IMR-90 (cell line): Measurements from ENCODE around the gene SPPL2A. TPM values are rescaled to one million over a fixed set of nuclear protein-coding genes. Genes with fewer than 3 reads are reported as not detected.

Experiments
- ATAC-seq: fragments of 200-7000 bp; cut with Tn5 transposase; 2 replicates; pipeline ENCODE4 v1.9.1; 2020; ENCODE audit warnings: low read depth, mild to moderate bottlenecking, moderate library complexity
- BruUV-seq: library from RNA; stranded (reverse); fragments of 400-500 nt; replicated peaks from 2 replicates; lab custom pipeline; 2021; lab: Mats Ljungman, UMichigan
- CTCF ChIA-PET: fragments of 300-600 bp; formaldehyde crosslinking; extraction: SDS; loops from one replicate; lab custom pipeline; 2021; ENCODE audit warnings: antibody characterized with exemption; lab: Yijun Ruan, JAX
- POLR2A ChIA-PET: fragments of 300-600 bp; sonication (Branson Sonifier 250); formaldehyde crosslinking; loops from one replicate; lab custom pipeline; 2022; ENCODE audit warnings: antibody characterized with exemption; ENCODE audit not compliant: unreplicated experiment; lab: Charles Lee
- DNase-seq: peaks from one replicate; pipeline ENCODE4 v3.0.0; 2013
- H2AFZ ChIP-seq: replicated peaks from 2 replicates; pipeline ENCODE3; 2013; ENCODE audit warnings: low read length, mild to moderate bottlenecking; ENCODE audit not compliant: poor library complexity
- H2AK5ac ChIP-seq: 2 replicates; pipeline ENCODE4 v1.6.1; 2013; ENCODE audit warnings: low read depth, low read length, inconsistent platforms
- H2AK9ac ChIP-seq: replicated peaks from 2 replicates; pipeline ENCODE3; 2013; ENCODE audit warnings: mild to moderate bottlenecking, low read depth, low read length, moderate library complexity; ENCODE audit not compliant: poor library complexity
- H2BK120ac ChIP-seq: 2 replicates; pipeline ENCODE4 v1.6.1; 2013; ENCODE audit warnings: low read depth, low read length, inconsistent platforms
- H2BK15ac ChIP-seq: 3 replicates; pipeline ENCODE4 v1.6.1; 2013; ENCODE audit warnings: low read depth, low read length, inconsistent platforms
- H2BK20ac ChIP-seq: 2 replicates; pipeline ENCODE4 v1.6.1; 2013; ENCODE audit warnings: low read depth, mild to moderate bottlenecking, inconsistent platforms, low read length, moderate library complexity
- H2BK5ac ChIP-seq: 2 replicates; pipeline ENCODE4 v1.6.1; 2013; ENCODE audit warnings: mild to moderate bottlenecking, low read depth, low read length, inconsistent platforms; ENCODE audit not compliant: poor library complexity, severe bottlenecking
- H3K14ac ChIP-seq: replicated peaks from 2 replicates; pipeline ENCODE4 v1.6.1; 2013; ENCODE audit warnings: low read depth, low read length, inconsistent platforms
- H3K18ac ChIP-seq: 2 replicates; pipeline ENCODE4 v1.6.1; 2013; ENCODE audit warnings: low read depth, low read length, control low read depth
- H3K23ac ChIP-seq: 2 replicates; pipeline ENCODE4 v1.6.1; 2013; ENCODE audit warnings: low read depth, low read length, inconsistent platforms
- H3K27ac ChIP-seq: 2 replicates; pipeline ENCODE4 v1.5.1; 2013; ENCODE audit warnings: mild to moderate bottlenecking, control low read depth, low read length; ENCODE audit not compliant: insufficient read depth
- H3K27me3 ChIP-seq: 2 replicates; pipeline ENCODE4 v1.6.1; 2013; ENCODE audit warnings: low read length; ENCODE audit not compliant: control insufficient read depth, insufficient read depth
- H3K36me3 ChIP-seq: 2 replicates; pipeline ENCODE4 v1.6.1; 2013; ENCODE audit warnings: low read length, mixed read lengths; ENCODE audit not compliant: control insufficient read depth, insufficient read depth
- H3K4ac ChIP-seq: 2 replicates; pipeline ENCODE4 v1.6.1; 2013; ENCODE audit warnings: low read depth, low read length, inconsistent platforms
- H3K4me1 ChIP-seq: 2 replicates; pipeline ENCODE4 v1.6.1; 2013; ENCODE audit warnings: low read length, mixed read lengths; ENCODE audit not compliant: control insufficient read depth, insufficient read depth
- H3K4me2 ChIP-seq: 2 replicates; pipeline ENCODE4 v1.6.1; 2013; ENCODE audit warnings: low read depth, mild to moderate bottlenecking, control low read depth, low read length, moderate library complexity
- H3K4me3 ChIP-seq: 2 replicates; pipeline ENCODE4 v1.5.1; 2013; ENCODE audit warnings: low read depth, mild to moderate bottlenecking, control low read depth, low read length, moderate library complexity; ENCODE audit not compliant: insufficient read depth
- H3K56ac ChIP-seq: 2 replicates; pipeline ENCODE4 v1.6.1; 2013; ENCODE audit warnings: low read length, inconsistent platforms; ENCODE audit not compliant: insufficient read depth; ENCODE audit errors: extremely low read depth
- H3K79me1 ChIP-seq, 2 experiments: 2 replicates each; pipeline ENCODE4 v1.6.1; 2013; ENCODE audit warnings: low read length in 2 of 2, inconsistent platforms in 1 of 2, low read depth in 1 of 2
- H3K9ac ChIP-seq: 2 replicates; pipeline ENCODE4 v1.6.1; 2013; ENCODE audit warnings: low read depth, low read length, control low read depth
- H3K9me1 ChIP-seq: 2 replicates; pipeline ENCODE4 v1.6.1; 2013; ENCODE audit warnings: low read length, inconsistent platforms; ENCODE audit not compliant: insufficient read depth
- H3K9me3 ChIP-seq: 2 replicates; pipeline ENCODE4 v1.6.1; 2013; ENCODE audit warnings: low read length; ENCODE audit not compliant: control insufficient read depth, insufficient read depth
- H4K20me1 ChIP-seq: 2 replicates; pipeline ENCODE4 v1.6.1; 2013; ENCODE audit warnings: low read length, inconsistent platforms; ENCODE audit not compliant: insufficient read depth
- H4K5ac ChIP-seq: 2 replicates; pipeline ENCODE4 v1.6.1; 2013; ENCODE audit warnings: mild to moderate bottlenecking, low read depth, low read length, control low read depth
- H4K8ac ChIP-seq, 2 experiments: 2 replicates each; pipeline ENCODE4 v1.6.1; 2013; ENCODE audit warnings: low read depth in 2 of 2, low read length in 2 of 2, control low read depth in 1 of 2, inconsistent platforms in 1 of 2
- H4K91ac ChIP-seq: 2 replicates; pipeline ENCODE4 v1.6.1; 2013; ENCODE audit warnings: low read depth, low read length, inconsistent platforms; ENCODE audit not compliant: insufficient read depth
- BHLHE40 ChIP-seq: fragments of 150-350 bp; IDR thresholded peaks from 2 replicates; pipeline ENCODE4 v1.6.1; 2016; ENCODE audit warnings: mild to moderate bottlenecking, low read depth, low read length
- CEBPB ChIP-seq: IDR thresholded peaks from 2 replicates; pipeline ENCODE4 v1.6.1; 2012; ENCODE audit warnings: low read depth, low read length, improper control_type of control experiment
- CHD1 ChIP-seq: IDR thresholded peaks from 2 replicates; pipeline ENCODE4 v1.6.1; 2012; ENCODE audit warnings: low read depth, low read length, improper control_type of control experiment
- CTCF ChIP-seq: conservative IDR thresholded peaks from 2 replicates; pipeline ENCODE4 v1.5.1; 2012; ENCODE audit warnings: mild to moderate bottlenecking, low read depth, low read length, improper control_type of control experiment
- ELK1 ChIP-seq: fragments of 150-350 bp; IDR thresholded peaks from 2 replicates; pipeline ENCODE4 v1.6.1; 2016; ENCODE audit warnings: low read depth, mild to moderate bottlenecking, low read length, moderate library complexity, borderline replicate concordance
- FOS ChIP-seq: fragments of 150-350 bp; IDR thresholded peaks from 2 replicates; pipeline ENCODE4 v1.6.1; 2016; ENCODE audit warnings: low read depth, low read length
- MAZ ChIP-seq: IDR thresholded peaks from 2 replicates; pipeline ENCODE4 v1.6.1; 2012; ENCODE audit warnings: low read depth, mild to moderate bottlenecking, low read length, improper control_type of control experiment, moderate library complexity, borderline replicate concordance
- MXI1 ChIP-seq: IDR thresholded peaks from 2 replicates; pipeline ENCODE4 v1.6.1; 2012; ENCODE audit warnings: low read depth, mild to moderate bottlenecking, low read length, moderate library complexity, borderline replicate concordance
- NFE2L2 ChIP-seq: fragments of 150-350 bp; IDR thresholded peaks from 2 replicates; pipeline ENCODE4 v1.6.1; 2016; ENCODE audit warnings: low read depth, mild to moderate bottlenecking, low read length
- POLR2A ChIP-seq: IDR thresholded peaks from 2 replicates; pipeline ENCODE4 v1.6.1; 2012; ENCODE audit warnings: mild to moderate bottlenecking, low read depth, low read length
- RAD21 ChIP-seq: IDR thresholded peaks from 2 replicates; pipeline ENCODE4 v1.6.1; 2012; ENCODE audit warnings: low read length, improper control_type of control experiment
- RCOR1 ChIP-seq: IDR thresholded peaks from 2 replicates; pipeline ENCODE4 v1.6.1; 2012; ENCODE audit warnings: mild to moderate bottlenecking, low read length, improper control_type of control experiment; ENCODE audit not compliant: insufficient replicate concordance
- RFX5 ChIP-seq: IDR thresholded peaks from 2 replicates; pipeline ENCODE4 v1.8.0; 2012; ENCODE audit warnings: low read depth, mild to moderate bottlenecking, low read length, moderate library complexity
- SMC3 ChIP-seq: fragments of 150-350 bp; IDR thresholded peaks from 2 replicates; pipeline ENCODE4 v1.6.1; 2016; ENCODE audit warnings: low read depth, mild to moderate bottlenecking, antibody characterized with exemption, low read length, moderate library complexity
- USF2 ChIP-seq: fragments of 150-350 bp; IDR thresholded peaks from 2 replicates; pipeline ENCODE4 v1.6.1; 2017; ENCODE audit warnings: mild to moderate bottlenecking, antibody characterized with exemption, low read length, low read depth
- WGBS, 2 experiments: methylation state at CpG; one replicate each; pipeline versions ENCODE4 v1.1.5 to v1.1.7; 2013; ENCODE audit warnings: missing lambda C conversion rate in 2 of 2; ENCODE audit not compliant: insufficient read length in 1 of 2; ENCODE audit errors: extremely low coverage in 2 of 2; 5-methylcytosine and 5-hydroxymethylcytosine counted together
- dilution Hi-C: fragments of 300-500 bp; cut with HindIII; formaldehyde crosslinking; loops from one replicate; pipeline ENCODE4 v1.14.3; 2018; ENCODE audit warnings: low sequenced_read_pairs; ENCODE audit not compliant: unreplicated experiment
- in situ Hi-C: fragments of 300-500 bp; cut with MboI; formaldehyde crosslinking; loops from 3 replicates; pipeline ENCODE4 v1.14.3; 2019; ENCODE audit warnings: low sequenced_read_pairs, inconsistent platforms, mixed read lengths
- intact Hi-C: fragments of 100-400 bp; cut with micrococcal nuclease; formaldehyde crosslinking; loops from 2 replicates; pipeline ENCODE4 v1.10.0; 2022
- polyA plus RNA-seq, 3 experiments: library from polyadenylated mRNA; depleted of rRNA; stranded (reverse); fragments of >200 nt; gene quantifications; 2 replicates each; pipeline ENCODE4 v1.2.3, GENCODE V29; 2012; ENCODE audit warnings: low replicate concordance in 1 of 3
- total RNA-seq: library from RNA; depleted of rRNA; stranded (reverse); fragments of >200 nt; gene quantifications from 2 replicates; pipeline ENCODE4 v1.2.3, GENCODE V29; 2012

The SPPL2A gene
- total and polyA plus RNA-seq, 2 of the 4 experiments (the other 2 are of a cell fraction) = 29.2 to 53.8 TPM

- POLR2A ChIA-PET = no interaction called here
- H3K4me1 ChIP-seq = peaks cover 6% of the 10 kb centered on the region; the same call in 1 of the 2 replicates
- no peak overlapping the region for H3K27ac ChIP-seq
- no peak overlapping the region for H3K56ac ChIP-seq
- H3K79me1 ChIP-seq = no peaks in the 10 kb centered on the region
- no peak overlapping the region for H2BK15ac ChIP-seq
- H3K9me3 ChIP-seq = no peaks in the 10 kb centered on the region
- H3K9ac ChIP-seq = no peak overlapping the region
- intact Hi-C loops (no loop called here), in situ Hi-C loops (no loop called here), dilution Hi-C loops (no loop called here)
- H3K9me1 ChIP-seq = 0 out of 2 replicates have a peak, but pooled peaks cover 3% of the 10 kb centered on the region
- H3K27me3 ChIP-seq = 0 out of 2 replicates have a peak, but pooled peaks cover 1% of the 10 kb centered on the region
- TF ChIP-seq MAZ = no peak
- no peak for TF ChIP-seq NFE2L2
- no peak for TF ChIP-seq ELK1
- TF ChIP-seq RAD21 = no peak
- no peak for TF ChIP-seq CEBPB
- no peak for TF ChIP-seq SMC3
- TF ChIP-seq MXI1 = no peak
- no peak for TF ChIP-seq POLR2A
- no peak for TF ChIP-seq RCOR1
- TF ChIP-seq RFX5 = no peak
- TF ChIP-seq CTCF = no peak
- no peak for TF ChIP-seq BHLHE40
- no peak for TF ChIP-seq CHD1
- no peak for TF ChIP-seq FOS
- TF ChIP-seq USF2 = no peak
- no peak for DNase-seq
- H2AFZ ChIP-seq = no peak overlapping the region
- no peak overlapping the region for H2AK5ac ChIP-seq
- no peak overlapping the region for H3K18ac ChIP-seq
- H3K4me2 ChIP-seq = no peak overlapping the region
- no peak overlapping the region for H3K4me3 ChIP-seq
- no peaks in the 10 kb centered on the region for H4K20me1 ChIP-seq
- BruUV-seq = no TSS peak
- no peak overlapping the region for H3K23ac ChIP-seq
- H3K4ac ChIP-seq = no peak overlapping the region
- WGBS, 2 experiments = 100% methylated on average over 1 of the region's 5 CpGs; no CpG with 5 or more reads in 1 of the 2 experiments
- H4K91ac ChIP-seq = no peak overlapping the region
- H4K8ac ChIP-seq = no peak overlapping the region
- no peak overlapping the region for H4K5ac ChIP-seq
- H3K14ac ChIP-seq = no peak overlapping the region
- H2AK9ac ChIP-seq = no peak overlapping the region
- H3K36me3 ChIP-seq = no peaks in the 10 kb centered on the region
- ATAC-seq = no peak
- CTCF ChIA-PET = no interaction called here
- H2BK20ac ChIP-seq = no peak overlapping the region
- H2BK120ac ChIP-seq = no peak overlapping the region
- no peak overlapping the region for H2BK5ac ChIP-seq
Measured at GRCh38 chr15:50778086-50778485, 12.6 kb upstream of the SPPL2A start.
